HS-27A (cell line): ENCODE measurements around the gene MBNL2.
"Not testable (repeated sequence)": the region's sequence is repeated elsewhere in the genome, so short reads cannot be mapped to it uniquely, and the experiment has no call there.

Experiments
- DNase-seq: peaks from one replicate; pipeline ENCODE4 v3.0.0-alpha.2; 2012; ENCODE audit warnings: low read depth, missing footprints

Gene MBNL2

DNA sequence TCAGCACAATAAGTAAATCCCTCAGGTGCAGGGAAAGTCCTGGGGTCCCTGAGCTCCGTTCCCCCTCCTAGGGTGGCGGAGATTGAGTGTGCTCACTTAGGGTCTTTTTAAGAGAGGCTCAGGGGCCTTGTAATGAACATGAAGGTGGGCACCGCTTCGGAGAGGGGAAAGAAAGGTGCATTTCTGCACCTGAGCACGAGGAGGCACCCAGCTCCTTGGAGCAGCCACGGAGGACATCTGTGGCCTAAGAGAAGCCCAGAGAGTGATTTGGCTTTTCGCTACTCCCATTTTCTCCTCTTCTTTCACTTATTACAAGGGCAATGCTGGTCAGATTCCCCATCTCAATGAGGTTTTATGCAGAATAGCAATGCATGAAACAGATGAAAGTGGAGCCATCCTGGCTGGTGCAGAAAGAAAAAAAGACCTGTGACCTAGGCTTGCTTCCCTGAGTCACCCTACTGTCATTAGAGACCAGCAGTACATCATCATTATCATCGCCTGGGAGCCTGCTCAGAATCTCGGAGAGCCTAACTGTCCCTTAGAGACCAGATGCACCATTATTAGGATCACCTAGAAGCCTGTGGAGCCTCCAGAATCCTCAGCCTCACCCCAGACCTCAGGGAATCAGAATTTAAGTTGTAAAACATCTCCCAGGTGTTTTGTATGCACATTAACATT is 125.3 kb downstream of the MBNL2 start:
- no peak for DNase-seq

DNA sequence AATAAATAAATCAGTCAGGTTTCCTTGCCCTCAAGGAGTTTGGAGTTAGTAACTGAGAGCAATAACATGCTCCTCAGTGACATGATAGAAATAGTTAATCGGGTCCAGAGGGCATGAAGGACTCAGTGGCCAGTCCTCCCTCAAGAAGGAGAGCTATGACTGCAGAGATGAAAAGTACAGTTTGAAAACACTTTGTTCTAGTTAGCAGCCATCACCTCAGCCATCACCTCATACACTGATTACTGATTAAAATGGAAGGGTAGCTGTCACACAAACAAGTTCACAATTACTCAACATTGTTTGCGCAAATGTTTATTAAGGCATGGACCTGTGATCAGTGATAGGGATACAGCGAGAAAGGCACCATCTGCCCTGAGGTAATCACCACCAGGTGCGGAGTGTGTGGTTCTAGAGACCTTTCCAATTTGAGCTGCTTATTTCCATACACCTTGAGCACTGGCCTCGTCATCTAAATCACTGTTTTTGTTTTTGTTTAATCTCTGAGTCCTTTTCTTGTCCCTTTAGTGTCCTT is 126.5 kb downstream of the MBNL2 start:
- no peak for DNase-seq

DNA sequence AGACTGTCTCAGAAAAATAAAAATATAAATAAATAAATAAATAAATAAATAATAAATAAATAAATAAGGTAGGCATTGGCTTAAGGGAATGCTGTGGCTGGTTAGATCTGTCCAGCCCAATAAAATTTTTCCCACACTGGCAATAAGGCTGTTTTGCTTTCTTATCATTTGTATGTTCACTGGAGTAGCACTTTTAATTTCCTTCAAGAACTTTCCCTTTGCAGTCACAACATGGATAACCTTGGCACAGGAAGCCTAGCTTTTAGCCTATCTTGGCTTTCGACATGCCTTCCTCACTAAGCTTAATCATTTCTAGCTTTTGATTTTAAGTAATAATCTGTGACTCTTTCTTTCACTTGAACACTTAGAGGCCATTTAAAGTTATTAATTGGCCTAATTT is 129.9 kb downstream of the MBNL2 start:
- DNase-seq: not testable (repeated sequence)

DNA sequence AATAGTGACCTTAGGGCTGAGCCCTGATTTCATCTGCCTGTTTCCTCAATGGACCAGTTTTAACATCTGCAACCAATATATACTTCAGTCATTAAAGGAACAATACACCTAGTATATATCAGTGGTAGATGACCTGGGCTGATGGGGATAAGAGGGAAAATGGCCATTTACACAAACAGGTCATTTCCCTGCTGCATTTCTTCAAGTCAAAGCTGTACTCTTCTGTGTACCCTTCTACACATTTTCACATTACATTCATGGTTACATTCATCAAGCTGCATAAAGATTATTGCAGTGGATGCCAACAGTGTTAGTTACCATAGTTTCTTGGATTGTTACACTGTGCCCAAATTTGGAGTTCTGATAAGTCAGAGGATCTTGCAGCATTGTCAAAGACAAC is 130.7 kb downstream of the MBNL2 start:
- DNase-seq: no peak

DNA sequence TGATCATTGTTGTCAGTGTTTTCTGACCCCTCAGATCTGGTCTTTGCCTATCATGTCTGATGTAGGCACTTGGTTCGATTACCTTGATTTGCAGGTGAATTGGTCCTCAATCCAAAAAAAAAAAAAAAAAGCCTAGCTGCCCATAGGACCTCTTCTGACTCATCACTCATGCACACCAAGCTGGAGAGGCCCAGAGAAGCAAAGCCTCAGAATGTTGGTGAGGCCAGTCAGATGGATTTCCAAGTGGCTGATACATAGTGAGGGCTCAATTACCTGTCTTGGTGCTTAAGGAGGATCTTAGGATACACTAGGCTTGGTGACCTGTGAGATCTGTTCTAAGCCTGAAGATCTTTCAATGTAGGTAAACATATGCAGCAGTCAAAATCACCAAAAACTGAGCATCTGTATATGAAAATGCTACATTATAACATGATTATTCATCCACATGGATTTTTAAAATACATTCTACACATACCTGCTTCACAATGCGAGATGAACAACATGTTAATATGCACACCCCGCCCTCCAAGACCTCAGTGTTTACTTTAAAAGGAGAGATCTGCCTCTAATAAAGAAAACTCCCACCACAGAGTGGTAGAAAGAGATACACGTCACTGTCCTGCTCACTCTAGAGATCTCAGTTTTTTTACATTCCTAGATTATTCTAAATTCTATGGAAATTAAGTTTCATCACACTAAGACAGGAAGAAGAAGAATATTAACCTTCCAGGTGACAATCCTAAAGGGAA is 132.0 kb downstream of the MBNL2 start:
- DNase-seq: no peak

DNA sequence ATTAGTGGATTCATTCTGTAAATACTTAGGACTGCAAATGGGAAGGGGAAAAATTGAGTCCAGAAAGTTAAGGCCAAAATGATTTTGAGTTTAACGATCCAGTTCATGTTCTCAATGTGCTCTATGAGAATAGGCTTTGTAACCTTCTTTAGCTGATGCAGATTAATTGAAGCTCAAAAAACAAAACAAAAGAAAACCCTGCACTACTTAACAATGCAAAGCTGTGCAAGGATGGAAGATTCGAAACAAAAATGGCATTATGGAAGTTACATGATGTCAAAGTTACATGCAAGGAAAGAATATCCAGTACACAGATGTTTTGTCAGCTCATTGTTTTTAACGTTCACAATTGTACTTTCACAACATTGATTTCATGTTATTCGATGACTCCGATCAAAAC is 132.7 kb downstream of the MBNL2 start:
- DNase-seq: no peak

DNA sequence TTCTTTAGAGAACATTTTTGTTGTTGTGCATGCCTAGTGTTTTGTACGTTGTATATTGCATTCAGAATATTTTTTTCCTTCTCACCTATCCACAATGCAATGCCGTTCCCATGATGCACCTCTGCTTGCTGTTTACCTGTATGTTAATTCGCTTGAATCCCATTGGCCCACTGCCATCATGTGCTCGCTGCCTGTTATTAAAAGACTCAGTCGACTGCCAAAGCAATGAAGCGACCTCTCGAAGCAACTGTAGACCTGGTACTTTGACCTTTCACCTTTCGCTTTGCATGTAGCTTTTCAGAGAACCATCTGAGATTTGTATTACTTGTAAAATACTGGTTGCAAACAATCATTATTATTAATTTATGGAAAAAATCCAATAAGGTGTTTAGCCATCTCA is 134.5 kb downstream of the MBNL2 start:
- DNase-seq: no peak

DNA sequence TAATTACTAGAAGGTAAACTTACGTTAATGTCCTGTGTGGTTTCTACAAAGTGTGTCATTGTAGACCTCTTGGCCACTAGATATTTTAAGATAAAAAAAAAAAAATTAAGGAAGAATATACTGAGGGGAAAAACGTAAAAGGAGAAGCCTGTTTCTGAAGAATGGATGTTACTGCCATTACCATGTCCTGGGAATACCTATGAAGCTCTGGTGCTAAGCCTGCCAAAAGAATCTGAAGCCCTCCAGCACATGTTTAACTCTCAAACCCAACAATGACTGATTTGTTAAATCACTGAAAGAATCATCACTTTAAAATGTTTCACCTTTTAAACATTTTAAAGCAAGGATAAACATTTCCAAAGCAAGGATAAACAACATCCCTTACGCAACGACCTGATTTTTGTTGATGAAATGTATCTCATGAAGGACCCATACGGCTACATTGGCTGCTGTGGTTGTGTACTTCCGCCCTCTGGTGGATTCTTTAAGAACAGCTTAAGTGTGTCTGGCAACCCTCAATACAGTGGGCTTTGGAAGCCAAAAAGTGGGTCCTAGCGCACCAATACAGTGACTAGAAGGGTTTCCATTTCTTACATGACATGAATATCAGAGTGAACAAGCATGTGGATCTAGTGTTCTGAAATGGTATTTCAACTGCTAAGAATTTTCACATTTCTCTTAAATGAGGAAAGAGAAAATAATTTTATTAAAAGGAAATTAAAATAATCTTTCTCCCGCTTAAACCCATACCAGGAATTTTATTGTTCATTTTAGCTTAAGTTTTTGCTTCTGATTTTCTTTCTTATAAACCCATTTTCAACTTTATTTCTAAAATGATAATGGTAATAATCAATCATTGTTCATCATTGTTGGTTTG is 137.3 kb downstream of the MBNL2 start:
- peak; percentile 30 for DNase-seq

DNA sequence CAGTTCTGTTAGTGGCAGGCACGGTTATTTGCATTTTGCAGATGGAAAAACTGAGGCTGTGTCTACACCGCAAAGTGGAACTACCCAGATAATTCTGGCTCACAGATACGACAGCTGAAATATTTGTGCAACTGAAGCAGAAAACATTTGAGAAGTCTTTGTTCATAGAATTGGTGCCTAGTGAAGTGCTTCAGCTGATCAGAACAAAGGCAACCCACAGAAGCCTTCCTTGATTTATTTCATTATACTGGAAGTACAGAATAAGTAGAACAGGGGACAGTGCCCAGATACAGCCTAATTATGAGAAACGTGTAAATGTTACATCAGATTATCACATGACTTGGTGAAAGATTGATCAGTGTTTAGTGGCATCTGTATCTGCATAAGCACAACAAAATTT is 138.5 kb downstream of the MBNL2 start:
- DNase-seq: no peak

DNA sequence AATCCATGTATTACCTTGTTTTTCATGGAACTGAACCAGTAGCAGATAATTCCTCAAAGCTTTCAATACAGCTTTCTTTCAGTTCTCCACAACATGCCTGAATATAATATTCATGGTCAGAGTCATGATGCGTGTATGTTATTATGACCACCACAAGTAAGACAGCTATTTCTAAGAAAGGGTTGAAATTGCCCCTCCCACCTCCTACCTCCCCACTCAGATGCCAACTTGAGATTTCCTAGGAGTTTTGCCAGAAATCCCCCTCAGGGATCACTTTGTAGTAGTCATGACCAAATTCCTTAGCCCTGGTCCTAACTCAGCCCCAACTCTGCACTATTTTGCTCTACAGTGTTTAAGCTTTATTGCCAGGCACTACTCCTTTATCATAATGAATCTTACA is 141.9 kb downstream of the MBNL2 start:
- no peak for DNase-seq

DNA sequence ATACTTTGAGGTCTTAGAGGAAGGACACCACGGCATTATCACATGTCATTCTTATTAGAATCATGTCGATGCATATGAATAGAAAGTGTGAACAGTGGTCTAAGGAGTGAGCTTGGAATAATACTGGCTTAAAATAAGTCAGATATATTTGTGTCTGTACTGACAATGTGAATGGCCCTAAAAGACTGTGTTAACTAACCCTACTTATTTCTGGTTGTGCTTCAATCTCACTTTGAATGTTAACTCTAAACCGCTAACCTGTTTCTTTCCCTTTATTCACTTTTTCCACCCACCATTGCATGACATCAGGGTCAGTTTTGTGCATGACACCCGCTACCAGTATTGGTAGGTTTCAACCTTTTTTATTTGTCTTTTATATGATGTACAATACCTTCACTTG is 142.7 kb downstream of the MBNL2 start:
- no peak for DNase-seq

DNA sequence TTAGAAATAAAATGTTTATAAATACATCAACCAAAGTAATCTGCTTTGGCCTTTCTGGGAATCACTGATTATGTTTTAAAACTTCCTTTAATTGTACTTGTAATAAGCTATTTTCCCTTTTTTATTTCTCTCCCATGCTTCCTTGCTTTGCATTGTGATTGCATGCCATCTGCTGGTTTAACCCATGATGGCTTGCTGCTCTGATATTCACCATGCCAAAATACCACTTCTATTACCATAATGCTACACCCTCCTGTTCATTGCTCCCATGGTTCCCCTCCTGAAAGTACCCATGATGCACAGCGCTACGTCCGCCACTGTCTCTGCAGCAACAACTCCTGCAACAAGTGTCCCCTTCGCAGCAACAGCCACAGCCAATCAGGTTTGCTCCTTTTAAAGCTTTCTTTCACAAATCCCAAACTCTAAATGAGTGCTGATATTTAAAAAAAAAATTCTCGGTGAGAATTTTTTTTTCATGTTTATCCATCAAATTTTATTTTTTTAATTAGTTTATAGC is 144.1 kb downstream of the MBNL2 start:
- DNase-seq: no peak

DNA sequence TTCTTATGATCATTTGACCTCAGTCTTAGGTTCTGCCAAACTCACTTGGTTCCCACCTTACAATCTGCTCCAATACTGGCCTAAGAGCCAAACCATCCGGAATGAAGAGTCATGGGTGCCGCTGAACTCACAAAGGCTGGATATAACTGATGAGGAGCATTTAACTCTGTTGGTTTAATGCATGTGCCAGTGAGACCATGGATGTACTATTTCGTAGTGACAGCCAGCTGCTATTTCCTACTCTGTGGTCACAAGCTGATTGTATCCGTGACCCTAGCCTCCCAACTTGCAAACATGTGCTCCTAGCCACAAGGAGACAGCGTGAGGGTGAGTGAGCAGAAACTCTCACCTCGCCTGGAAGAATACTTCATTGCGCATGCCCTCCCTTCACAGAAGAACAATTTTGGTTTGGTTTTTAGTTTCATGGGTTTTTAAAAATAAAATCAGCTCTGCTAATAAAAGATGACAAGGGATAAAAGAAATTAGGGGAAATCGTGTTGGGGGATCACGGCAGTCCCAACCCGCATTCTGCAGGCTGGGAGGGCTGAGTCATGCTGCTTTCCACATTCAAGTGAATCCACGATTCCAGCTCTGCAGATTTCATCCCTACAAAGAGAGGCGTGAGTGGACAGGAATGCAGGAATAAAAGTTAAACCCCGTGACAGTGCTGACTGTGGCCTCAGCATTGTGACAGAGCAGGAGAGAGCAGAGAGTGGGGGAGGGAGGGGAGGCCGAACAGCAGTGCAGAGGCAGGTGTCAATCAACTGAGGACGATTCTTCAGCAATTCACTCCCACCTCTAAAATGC is 145.1 kb downstream of the MBNL2 start:
- no peak for DNase-seq

DNA sequence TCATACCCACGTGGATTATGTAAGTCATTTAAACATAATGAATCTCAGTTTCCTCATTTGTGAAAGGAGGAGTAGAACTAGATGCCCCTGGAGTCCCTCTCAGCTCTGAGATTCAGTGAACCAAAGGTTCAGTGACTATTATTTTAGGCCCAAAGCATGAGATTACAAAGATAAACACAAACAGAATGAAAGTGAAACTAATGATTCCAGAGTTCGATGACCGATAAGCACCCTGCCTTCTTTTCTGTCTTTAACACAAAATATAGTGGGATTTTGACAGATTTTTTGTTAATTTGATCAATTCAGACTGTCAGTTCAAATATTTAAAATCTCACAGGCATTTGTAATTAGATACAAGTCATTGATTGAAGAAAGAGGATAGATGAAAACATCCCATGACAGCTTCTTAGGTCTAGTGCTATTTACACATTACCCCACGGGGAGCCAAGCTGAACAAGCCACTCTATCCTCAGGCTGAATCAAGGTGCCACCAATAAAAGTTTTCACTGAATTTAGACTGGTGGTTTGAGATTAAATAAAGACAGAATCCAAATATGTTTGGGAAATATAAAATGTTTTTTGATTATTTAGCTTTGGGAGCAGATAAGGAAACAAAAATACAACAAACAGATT is 147.2 kb downstream of the MBNL2 start:
- DNase-seq: no peak

DNA sequence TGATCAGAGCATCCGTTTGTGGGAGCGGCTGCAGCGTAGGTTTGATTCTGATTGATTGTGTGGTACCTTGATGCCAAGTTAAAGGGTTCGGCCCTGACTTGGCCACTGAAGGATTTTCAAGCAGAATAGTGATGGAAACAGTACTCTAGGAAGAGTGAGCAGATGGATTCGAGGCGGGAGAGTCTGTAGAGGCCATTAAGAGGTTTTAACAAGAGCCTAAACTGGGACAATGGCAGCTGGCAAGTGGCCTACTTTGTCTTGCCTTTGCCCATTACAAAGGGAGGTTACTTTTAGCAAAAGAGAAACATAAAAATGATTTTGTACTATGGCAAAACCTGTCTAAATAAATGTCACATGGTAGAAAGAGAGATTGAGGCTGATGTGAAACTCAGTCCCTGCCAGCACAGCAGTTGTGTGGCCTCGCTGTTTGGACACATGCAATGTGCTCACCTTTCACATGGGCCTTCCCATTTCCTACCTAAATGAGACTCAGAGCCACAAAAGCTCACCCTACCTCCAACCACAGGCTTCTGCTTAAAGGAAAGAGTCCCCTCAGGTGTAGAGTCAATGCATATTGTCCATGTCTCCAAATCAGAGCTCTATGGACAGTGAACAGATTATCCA is 149.5 kb downstream of the MBNL2 start:
- DNase-seq: no peak

DNA sequence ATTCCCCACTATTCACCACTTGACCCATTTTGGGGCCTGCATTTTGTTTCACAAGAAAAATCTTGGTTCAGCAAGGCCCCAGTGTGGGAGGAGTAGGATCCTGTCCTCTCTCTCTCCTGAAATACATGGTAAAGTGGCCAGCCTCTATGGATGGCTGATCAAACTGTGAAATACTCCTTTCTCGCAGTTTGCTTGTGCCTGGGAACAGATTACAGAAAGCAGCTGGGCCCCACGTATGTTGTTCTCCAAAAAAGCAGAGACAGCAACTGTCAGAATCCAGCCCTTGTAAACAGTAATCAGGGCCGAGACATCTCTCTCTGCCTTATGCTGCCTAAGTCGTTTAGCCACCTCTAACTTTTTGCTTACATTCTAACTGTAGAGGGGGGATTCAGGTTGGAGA is 150.8 kb downstream of the MBNL2 start:
- DNase-seq: no peak

DNA sequence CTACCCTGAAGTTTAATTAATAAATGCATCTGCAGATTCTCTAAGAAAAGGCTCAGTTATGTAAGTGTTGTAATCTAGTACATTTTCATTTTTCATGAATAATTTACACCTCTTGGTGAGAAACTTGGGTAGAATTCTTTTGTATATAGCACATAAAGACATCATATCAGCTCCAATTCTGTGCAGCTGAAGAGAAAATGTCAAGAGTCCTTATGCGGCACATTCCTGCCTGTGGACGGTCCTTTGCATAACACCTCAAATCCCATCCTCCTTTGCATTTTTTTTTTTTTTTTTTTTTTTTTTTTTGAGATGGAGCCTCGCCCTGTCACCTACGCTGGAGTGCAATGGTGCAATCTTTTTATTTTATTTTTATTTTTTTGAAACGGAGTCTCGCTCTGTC is 151.7 kb downstream of the MBNL2 start:
- no peak for DNase-seq

DNA sequence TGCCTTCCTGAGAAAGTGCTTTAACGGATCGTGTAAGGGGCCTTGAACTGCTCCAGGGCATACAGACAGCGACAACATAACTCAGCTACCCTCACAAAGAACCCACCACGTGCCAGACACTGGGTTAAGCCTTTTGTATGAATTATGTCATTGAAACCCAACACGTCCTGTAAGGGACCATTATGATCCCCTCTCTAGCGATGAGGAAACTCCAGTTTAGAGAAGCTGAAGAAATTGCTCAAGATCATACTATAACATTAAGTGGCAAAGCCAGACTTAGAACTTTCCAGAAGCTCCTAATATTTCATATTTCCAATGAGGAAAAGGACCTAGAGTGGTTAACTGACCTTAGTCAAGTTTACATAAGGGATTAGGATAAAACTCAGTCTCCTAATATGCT is 154.8 kb downstream of the MBNL2 start:
- no peak for DNase-seq

DNA sequence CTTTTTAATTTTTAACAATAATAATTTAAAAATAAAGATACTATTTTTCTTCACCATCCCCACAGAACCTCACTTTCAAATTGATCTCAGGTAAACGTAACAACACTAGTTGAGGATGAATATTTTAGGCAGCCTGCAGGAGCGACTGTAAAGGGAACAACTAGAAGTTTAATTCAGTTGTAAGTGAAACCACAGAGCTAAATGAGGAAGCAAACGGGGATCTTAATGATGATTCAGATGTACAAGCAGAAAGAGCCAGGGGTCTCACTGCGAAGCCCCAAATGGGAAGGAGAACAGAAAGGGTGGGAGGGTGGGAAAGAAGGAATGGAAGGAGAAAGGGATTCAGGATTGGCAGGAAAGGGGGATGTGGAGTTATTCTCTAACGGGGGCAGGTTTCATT is 157.3 kb downstream of the MBNL2 start:
- DNase-seq: no peak

DNA sequence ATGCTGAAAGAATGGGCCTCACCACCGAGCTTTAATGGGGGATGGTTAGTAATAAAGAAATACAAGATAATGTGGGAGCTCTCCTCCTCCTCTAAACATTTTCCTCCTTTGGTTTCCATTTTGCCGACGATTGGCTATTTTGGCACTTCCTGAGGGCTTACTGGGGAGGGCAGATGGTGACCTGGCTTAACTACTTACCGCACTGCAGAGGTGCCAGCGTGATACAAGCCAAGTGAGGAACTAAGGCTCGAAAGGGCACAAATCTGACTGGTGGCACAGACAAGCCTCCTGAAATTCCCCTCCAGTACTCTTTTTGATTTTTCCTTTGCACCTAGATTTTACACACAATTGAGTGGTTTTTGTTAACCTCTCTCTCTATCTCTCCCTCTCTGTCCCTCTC is 158.6 kb downstream of the MBNL2 start:
- DNase-seq: no peak

DNA sequence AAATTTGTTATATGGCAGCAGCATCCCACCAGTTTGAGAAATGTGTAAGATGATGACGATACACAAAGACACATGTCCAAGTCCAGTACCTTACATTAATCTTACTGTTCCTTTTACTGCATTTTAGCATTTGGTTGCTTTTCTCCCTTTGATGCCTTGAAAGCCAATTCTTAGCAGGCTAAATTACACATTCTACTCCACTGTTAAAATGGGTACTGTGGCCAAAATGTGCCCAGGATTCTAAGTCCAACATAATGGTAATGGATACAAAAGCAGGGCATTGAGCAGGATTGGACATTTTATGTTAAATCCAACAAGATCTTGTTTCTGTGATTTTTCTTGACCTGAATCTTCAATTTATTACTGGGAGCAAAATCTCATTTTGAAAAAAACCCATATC is 159.1 kb downstream of the MBNL2 start:
- no peak for DNase-seq
